ENCODE measurements around the gene AP3B1. TPM values are rescaled to one million over a fixed set of nuclear protein-coding genes. Genes with fewer than 3 reads are reported as not detected.
A peak's percentile ranks its signal among the peaks of the same experiment; 100 is the strongest.

Gene AP3B1
- polyA plus RNA-seq, 3 donors = 20.3 to 39.8 (median 24.9) TPM

DNA sequence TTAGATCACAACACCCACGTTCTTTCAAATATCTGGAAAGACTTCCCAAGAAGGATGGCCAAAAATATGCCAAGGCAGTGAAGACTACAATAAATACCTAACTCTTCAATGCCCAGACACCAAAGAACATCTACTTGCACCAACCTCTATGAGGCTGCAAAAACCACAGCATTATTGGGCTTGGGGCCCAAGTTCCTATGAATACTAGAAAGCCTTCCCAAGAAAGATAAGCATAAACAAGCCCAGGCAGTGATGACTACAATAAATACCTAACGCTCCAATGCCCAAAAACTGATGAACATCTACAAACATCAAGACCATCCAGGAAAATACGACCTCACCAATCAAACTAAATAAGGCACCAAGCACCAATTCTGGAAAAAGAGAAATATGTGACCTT is 41.3 kb downstream of the AP3B1 start:
- Histone ChIP-seq H2AFZ (ENCODE audit: insufficient read depth, low read depth, low read length, poor library complexity, severe bottlenecking) (no peak overlapping the region), H4K20me1 (ENCODE audit: insufficient read depth, low read length) (peaks cover 69% of the 10 kb centered on the region), H3K9ac (ENCODE audit: insufficient read depth, low read length, poor library complexity, severe bottlenecking) (no peak overlapping the region), H3K9me3 (replicated peaks in 1 of 2; ENCODE audit: control insufficient read depth in 1 of 2, insufficient read depth in 1 of 2, low read length in 2 of 2) (peaks cover 0 to 2% of the 10 kb centered on the region in 2 donors), H3K4me2 (replicated peaks; ENCODE audit: extremely low read depth, low read length, poor library complexity, severe bottlenecking) (no peak overlapping the region), H3K27me3 (ENCODE audit: control insufficient read depth in 2 of 2, insufficient read depth in 2 of 2, low read length in 2 of 2) (no peaks in the 10 kb centered on the region), H3K79me2 (ENCODE audit: insufficient read depth, low read length) (peaks cover 86% of the 10 kb centered on the region), H3K27ac (ENCODE audit: low read depth in 1 of 2, low read length in 2 of 2) (no peak overlapping the region), H3K36me3 (replicated peaks in 1 of 2; ENCODE audit: control insufficient read depth in 1 of 2, insufficient read depth in 2 of 2, low read length in 2 of 2) (peaks cover 6 to 45% of the 10 kb centered on the region in 2 donors), H3K4me1 (ENCODE audit: control insufficient read depth in 1 of 2, insufficient read depth in 2 of 2, low read length in 2 of 2) (no peaks in the 10 kb centered on the region), H3K4me3 (replicated peaks in 1 of 3; ENCODE audit: low read depth in 2 of 3, low read length in 3 of 3) (no peak overlapping the region)
- peaks cover 0 to 10% (median 2%) of the 10 kb centered on the region in 7 donors for H3K9me3 Mint-ChIP-seq
- peak overlapping the region in 1 of 7 donors; percentile 64 for H3K27ac Mint-ChIP-seq
- intact Hi-C loops (cut with micrococcal nuclease) = no loop called here
- no peak for DNase-seq
- peaks cover 56 to 67% of the 10 kb centered on the region in 2 donors for H3K36me3 Mint-ChIP-seq
- H3K27me3 Mint-ChIP-seq (ENCODE audit: low read depth in 3 of 3) = peaks cover 0 to 3% (median 0%) of the 10 kb centered on the region in 3 donors
- H3K4me1 Mint-ChIP-seq = peaks cover 3% of the 10 kb centered on the region
- no peak overlapping the region for H3K4me3 Mint-ChIP-seq
- TF ChIP-seq, protein P1, sequence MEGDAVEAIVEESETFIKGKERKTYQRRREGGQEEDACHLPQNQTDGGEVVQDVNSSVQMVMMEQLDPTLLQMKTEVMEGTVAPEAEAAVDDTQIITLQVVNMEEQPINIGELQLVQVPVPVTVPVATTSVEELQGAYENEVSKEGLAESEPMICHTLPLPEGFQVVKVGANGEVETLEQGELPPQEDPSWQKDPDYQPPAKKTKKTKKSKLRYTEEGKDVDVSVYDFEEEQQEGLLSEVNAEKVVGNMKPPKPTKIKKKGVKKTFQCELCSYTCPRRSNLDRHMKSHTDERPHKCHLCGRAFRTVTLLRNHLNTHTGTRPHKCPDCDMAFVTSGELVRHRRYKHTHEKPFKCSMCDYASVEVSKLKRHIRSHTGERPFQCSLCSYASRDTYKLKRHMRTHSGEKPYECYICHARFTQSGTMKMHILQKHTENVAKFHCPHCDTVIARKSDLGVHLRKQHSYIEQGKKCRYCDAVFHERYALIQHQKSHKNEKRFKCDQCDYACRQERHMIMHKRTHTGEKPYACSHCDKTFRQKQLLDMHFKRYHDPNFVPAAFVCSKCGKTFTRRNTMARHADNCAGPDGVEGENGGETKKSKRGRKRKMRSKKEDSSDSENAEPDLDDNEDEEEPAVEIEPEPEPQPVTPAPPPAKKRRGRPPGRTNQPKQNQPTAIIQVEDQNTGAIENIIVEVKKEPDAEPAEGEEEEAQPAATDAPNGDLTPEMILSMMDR (IDR thresholded peaks at IDR 0.05) = no peak
- 94% methylated on average over 3 of the region's 3 CpGs for WGBS (ENCODE audit: insufficient coverage)

DNA sequence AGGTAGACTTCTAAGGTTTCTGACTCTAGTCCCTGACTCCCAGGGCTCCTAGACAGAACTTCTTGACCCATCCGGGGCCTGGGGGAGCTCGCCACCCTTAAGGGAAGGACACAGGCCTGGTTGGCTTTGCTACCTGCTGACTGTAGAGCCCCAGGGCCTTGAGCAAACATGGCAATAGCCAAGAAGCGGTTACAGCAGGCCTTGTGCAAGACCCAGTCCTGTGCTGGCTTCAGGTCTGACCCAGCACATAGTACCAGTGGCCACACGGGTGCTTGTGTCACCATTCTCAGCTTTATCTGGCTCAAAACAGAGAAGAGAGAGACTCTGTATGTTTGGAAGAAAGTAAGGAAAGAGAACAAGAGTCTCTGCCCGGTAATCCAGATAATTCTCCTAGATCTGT is 41.8 kb downstream of the AP3B1 start:
- H3K27me3 ChIP-seq (ENCODE audit: control insufficient read depth in 2 of 2, insufficient read depth in 2 of 2, low read length in 2 of 2) = no peaks in the 10 kb centered on the region
- H4K20me1 ChIP-seq (ENCODE audit: insufficient read depth, low read length) = peaks cover 64% of the 10 kb centered on the region
- H3K4me1 ChIP-seq (ENCODE audit: control insufficient read depth in 1 of 2, insufficient read depth in 2 of 2, low read length in 2 of 2) = no peaks in the 10 kb centered on the region
- H3K4me3 ChIP-seq (replicated peaks in 1 of 3; ENCODE audit: low read depth in 2 of 3, low read length in 3 of 3) = no peak overlapping the region
- WGBS (ENCODE audit: insufficient coverage) = 95% methylated on average over 4 of the region's 5 CpGs
- peaks cover 0 to 2% of the 10 kb centered on the region in 2 donors for H3K9me3 ChIP-seq (replicated peaks in 1 of 2; ENCODE audit: control insufficient read depth in 1 of 2, insufficient read depth in 1 of 2, low read length in 2 of 2)
- H3K9me3 Mint-ChIP-seq = peaks cover 0 to 10% (median 2%) of the 10 kb centered on the region in 7 donors
- no peak for DNase-seq
- intact Hi-C loops (cut with micrococcal nuclease) = no loop called here
- TF ChIP-seq, protein P1 (IDR thresholded peaks at IDR 0.05) = no peak
- H3K36me3 ChIP-seq (replicated peaks in 1 of 2; ENCODE audit: control insufficient read depth in 1 of 2, insufficient read depth in 2 of 2, low read length in 2 of 2) = peaks cover 6 to 44% of the 10 kb centered on the region in 2 donors
- H3K27me3 Mint-ChIP-seq (ENCODE audit: low read depth in 3 of 3) = peaks cover 0 to 3% (median 0%) of the 10 kb centered on the region in 3 donors
- peaks cover 2% of the 10 kb centered on the region for H3K4me1 Mint-ChIP-seq
- peaks cover 81% of the 10 kb centered on the region for H3K79me2 ChIP-seq (ENCODE audit: insufficient read depth, low read length)
- no peak overlapping the region for H3K27ac Mint-ChIP-seq
- no peak overlapping the region for H3K4me2 ChIP-seq (replicated peaks; ENCODE audit: extremely low read depth, low read length, poor library complexity, severe bottlenecking)
- no peak overlapping the region for H3K9ac ChIP-seq (ENCODE audit: insufficient read depth, low read length, poor library complexity, severe bottlenecking)
- H3K4me3 Mint-ChIP-seq = no peak overlapping the region
- H3K36me3 Mint-ChIP-seq = peaks cover 52 to 62% of the 10 kb centered on the region in 2 donors
- no peak overlapping the region for H3K27ac ChIP-seq (ENCODE audit: low read depth in 1 of 2, low read length in 2 of 2)
- H2AFZ ChIP-seq (ENCODE audit: insufficient read depth, low read depth, low read length, poor library complexity, severe bottlenecking) = no peak overlapping the region
